ENCODE results near the gene SYT8.
"Not testable (repeated sequence)": the region's sequence is repeated elsewhere in the genome, so short reads cannot be mapped to it uniquely, and the experiment has no call there.

The SYT8 gene, protein sequence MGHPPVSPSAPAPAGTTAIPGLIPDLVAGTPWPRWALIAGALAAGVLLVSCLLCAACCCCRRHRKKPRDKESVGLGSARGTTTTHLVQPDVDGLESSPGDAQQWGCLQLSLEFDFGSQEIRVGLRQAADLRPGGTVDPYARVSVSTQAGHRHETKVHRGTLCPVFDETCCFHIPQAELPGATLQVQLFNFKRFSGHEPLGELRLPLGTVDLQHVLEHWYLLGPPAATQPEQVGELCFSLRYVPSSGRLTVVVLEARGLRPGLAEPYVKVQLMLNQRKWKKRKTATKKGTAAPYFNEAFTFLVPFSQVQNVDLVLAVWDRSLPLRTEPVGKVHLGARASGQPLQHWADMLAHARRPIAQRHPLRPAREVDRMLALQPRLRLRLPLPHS

GRCh38 chr11:1834779-1835670 is at the start of gene SYT8:
TSS of gene SYT8 (plus strand) at chr11:1834990. CDS start at chr11:1835106, 116 bp downstream.
- no peak for DNase-seq
- H3K27ac Mint-ChIP-seq, result peak within 1 kb of the TSS in 1 of 2 donors; percentile 40
- peaks cover 27% of the 10 kb centered on the region for H3K27me3 Mint-ChIP-seq
- H3K4me1 Mint-ChIP-seq, result peaks cover 29% of the 10 kb centered on the region
- no peaks in the 10 kb centered on the region for H3K9me3 Mint-ChIP-seq
- no peak for ATAC-seq
- H3K4me3 Mint-ChIP-seq, result no peak within 1 kb of the TSS

GRCh38 chr11:1785749-1786413 is 48.9 kb upstream of the SYT8 start:
- H3K9me3 Mint-ChIP-seq, result no peaks in the 10 kb centered on the region
- H3K4me3 Mint-ChIP-seq, result no peak overlapping the region
- no peak overlapping the region for H3K27ac Mint-ChIP-seq
- no peak for DNase-seq
- no peaks in the 10 kb centered on the region for H3K27me3 Mint-ChIP-seq
- no peak for ATAC-seq
- peaks cover under 1% of the 10 kb centered on the region for H3K4me1 Mint-ChIP-seq

DNA sequence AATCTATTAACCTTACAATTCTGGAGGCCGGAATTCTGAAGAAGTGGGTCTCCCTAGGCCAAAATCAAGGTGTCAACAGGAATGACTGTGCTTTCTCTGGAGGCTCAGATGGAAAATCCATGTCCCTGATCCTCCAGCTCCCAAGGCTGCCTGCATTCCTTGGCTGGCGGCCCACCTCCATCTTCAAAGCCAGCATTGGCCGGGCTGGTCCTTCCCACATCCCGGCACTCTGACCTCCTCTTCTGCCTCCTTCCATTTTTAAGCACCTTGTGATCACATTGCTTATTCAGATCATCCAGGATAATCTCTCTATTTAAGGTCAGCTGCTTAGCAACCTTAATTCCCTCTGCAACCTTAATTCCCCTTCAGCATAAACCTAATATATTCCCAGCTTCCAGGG is 48.3 kb upstream of the SYT8 start:
- Mint-ChIP-seq H3K4me3 (no peak overlapping the region), H3K9me3 (no peaks in the 10 kb centered on the region), H3K27me3 (no peaks in the 10 kb centered on the region), H3K27ac (no peak overlapping the region), H3K4me1 (no peaks in the 10 kb centered on the region)
- ATAC-seq (no peak), DNase-seq (no peak)

GRCh38 chr11:1791912-1792311 is 42.9 kb upstream of the SYT8 start:
- H3K27ac Mint-ChIP-seq, result peak overlapping the region in 1 of 2 donors; percentile 34
- H3K4me3 Mint-ChIP-seq, result no peak overlapping the region
- DNase-seq (no peak), ATAC-seq (no peak)
- peaks cover 6% of the 10 kb centered on the region for H3K27me3 Mint-ChIP-seq
- H3K4me1 Mint-ChIP-seq, result peaks cover 10% of the 10 kb centered on the region
- H3K9me3 Mint-ChIP-seq, result no peaks in the 10 kb centered on the region

DNA sequence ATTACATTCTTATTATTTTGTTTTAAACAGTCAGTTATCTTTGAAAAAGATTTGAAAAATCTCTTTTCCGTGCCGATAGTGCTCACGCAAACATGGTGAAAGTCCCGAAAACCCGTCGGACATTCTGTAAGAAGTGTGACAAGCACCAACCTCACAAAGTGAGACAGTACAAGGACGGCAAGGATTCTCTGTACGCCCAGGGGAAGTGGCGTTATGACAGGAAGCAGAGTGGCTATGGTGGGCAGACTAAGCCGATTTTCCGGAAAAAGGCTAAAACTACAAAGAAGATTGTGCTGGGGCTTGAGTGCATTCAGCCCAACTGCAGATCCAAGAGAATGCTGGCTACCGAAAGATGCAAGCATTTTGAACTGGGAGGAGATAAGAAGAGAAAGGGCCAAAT is 42.3 kb upstream of the SYT8 start:
- H3K27me3 Mint-ChIP-seq, result peaks cover 12% of the 10 kb centered on the region
- peak overlapping the region; percentile 79 to 86 for H3K4me3 Mint-ChIP-seq
- ATAC-seq (peak; percentile 74), DNase-seq (peak in 1 of 2 donors; percentile 52)
- no peaks in the 10 kb centered on the region for H3K9me3 Mint-ChIP-seq
- H3K4me1 Mint-ChIP-seq, result peaks cover 10% of the 10 kb centered on the region
- peak overlapping the region in 1 of 2 donors; percentile 38 for H3K27ac Mint-ChIP-seq

DNA sequence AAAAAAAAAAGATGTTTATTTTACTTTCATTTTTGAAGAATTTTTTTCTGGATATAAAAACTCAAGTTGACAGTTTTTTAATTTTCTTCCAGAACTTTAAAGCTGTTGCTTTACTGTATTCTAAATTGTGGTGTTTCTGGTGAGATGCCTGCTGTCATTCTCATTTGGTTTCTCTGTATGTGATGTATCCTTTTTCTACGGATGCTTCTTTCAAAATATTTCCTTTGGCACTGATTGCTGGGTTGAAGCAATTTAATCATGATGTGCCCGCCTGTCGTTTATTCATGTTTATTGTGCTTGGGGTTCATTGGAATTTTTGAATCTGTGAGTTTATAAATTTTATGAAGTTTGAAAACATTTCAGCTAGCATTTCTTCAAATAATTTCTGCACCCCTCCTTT is 41.7 kb upstream of the SYT8 start:
- no peak for ATAC-seq
- Mint-ChIP-seq H3K9me3 (no peaks in the 10 kb centered on the region), H3K27ac (peak overlapping the region in 1 of 2 donors; percentile 21), H3K4me3 (peak overlapping the region; percentile 21 to 86), H3K27me3 (peaks cover 12% of the 10 kb centered on the region), H3K4me1 (peaks cover 10% of the 10 kb centered on the region)
- DNase-seq, result no peak

GRCh38 chr11:1796413-1797011 is 38.3 kb upstream of the SYT8 start:
- no peak overlapping the region for H3K4me3 Mint-ChIP-seq
- no peak for ATAC-seq
- peaks cover 12% of the 10 kb centered on the region for H3K27me3 Mint-ChIP-seq
- peaks cover 10% of the 10 kb centered on the region for H3K4me1 Mint-ChIP-seq
- peak overlapping the region in 1 of 2 donors; percentile 19 for H3K27ac Mint-ChIP-seq
- no peak for DNase-seq
- no peaks in the 10 kb centered on the region for H3K9me3 Mint-ChIP-seq

DNA sequence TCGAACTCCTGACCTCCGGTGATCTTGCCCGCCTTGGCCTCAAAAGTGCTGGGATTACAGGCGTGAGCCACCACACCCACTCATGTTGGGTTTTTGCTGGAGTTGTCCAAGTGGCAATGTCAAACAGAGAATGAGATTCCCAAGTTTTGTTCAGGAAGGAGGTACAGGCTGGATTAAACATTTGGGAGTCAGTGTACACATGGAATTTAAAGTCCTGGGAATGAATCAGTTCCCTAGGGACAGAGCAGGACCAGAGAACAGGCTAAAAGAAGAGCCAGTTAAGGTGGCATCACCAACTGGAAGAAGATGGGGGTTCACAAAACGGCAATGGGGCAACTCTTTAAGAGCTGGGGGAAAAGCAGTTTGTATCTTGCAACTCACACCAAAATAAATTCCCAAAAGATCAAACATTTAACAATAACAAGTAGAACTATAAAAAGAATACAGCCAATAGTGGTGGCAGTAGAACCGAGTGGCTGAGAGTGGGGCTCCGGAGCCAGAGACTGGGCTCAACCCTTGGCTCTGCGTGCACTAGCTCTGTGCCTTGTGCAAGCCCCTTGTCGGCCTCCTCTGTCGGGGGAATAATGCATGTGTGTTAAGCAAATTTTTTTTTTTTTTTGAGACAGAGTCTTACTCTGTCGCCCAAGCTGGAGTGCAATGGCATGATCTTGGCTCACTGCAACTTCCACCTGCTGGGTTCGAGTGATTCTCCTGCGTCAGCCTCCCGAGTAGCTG is 37.2 kb upstream of the SYT8 start:
- no peak for DNase-seq
- Mint-ChIP-seq H3K27me3 (peaks cover 12% of the 10 kb centered on the region), H3K9me3 (no peaks in the 10 kb centered on the region), H3K27ac (no peak overlapping the region), H3K4me3 (no peak overlapping the region), H3K4me1 (peaks cover 7% of the 10 kb centered on the region)
- ATAC-seq, result no peak

GRCh38 chr11:1803246-1803645 is 31.5 kb upstream of the SYT8 start:
- DNase-seq (no peak), ATAC-seq (no peak)
- Mint-ChIP-seq H3K27ac (peak overlapping the region in 1 of 2 donors; percentile 16), H3K27me3 (no peaks in the 10 kb centered on the region), H3K4me1 (no peaks in the 10 kb centered on the region), H3K4me3 (no peak overlapping the region), H3K9me3 (no peaks in the 10 kb centered on the region)

DNA sequence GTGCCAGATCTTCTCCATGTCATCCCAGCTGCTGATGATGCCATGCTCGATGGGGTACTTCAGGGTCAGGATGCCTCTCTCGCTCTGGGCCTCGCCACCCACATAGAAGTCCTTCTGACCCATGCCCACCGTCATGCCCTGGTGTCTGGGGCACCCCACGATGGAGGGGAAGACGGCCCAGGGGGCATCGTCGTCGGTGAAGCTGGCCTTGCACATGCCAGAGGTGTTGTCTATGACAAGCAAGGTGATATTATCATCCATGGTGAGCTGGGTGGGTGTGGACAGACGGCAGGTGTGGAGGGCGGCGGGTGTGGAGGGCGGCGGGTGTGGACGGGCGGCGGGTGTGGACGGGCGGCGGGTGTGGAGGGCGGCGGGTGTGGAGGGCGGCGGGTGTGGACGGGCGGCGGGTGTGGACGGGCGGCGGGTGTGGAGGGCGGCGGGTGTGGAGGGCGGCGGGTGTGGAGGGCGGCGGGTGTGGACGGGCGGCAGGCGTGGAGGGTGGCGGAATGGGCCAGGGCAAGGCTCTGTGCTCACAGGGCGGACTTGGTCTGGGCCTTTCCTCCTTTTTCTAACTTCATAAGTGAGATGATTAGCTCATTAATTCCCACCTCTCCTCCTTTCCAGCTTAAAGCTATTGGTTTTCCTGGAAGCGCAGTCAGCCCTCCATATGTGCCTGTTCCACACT is 30.8 kb upstream of the SYT8 start:
- H3K27me3 Mint-ChIP-seq, H3K4me3 Mint-ChIP-seq, H3K9me3 Mint-ChIP-seq, DNase-seq, ATAC-seq, H3K4me1 Mint-ChIP-seq, H3K27ac Mint-ChIP-seq: not testable (repeated sequence)

GRCh38 chr11:1805525-1805924 is 29.3 kb upstream of the SYT8 start:
- no peak overlapping the region for H3K27ac Mint-ChIP-seq
- no peak for ATAC-seq
- DNase-seq, result no peak

GRCh38 chr11:1807264-1807995 is 27.4 kb upstream of the SYT8 start:
- no peaks in the 10 kb centered on the region for H3K4me1 Mint-ChIP-seq
- no peak overlapping the region for H3K4me3 Mint-ChIP-seq

More at GRCh38 chr11:1805525-1805924, 29.3 kb upstream of the SYT8 start:
- H3K4me3 Mint-ChIP-seq, result no peak overlapping the region
- H3K27me3 Mint-ChIP-seq, result no peaks in the 10 kb centered on the region
- no peaks in the 10 kb centered on the region for H3K9me3 Mint-ChIP-seq
- no peaks in the 10 kb centered on the region for H3K4me1 Mint-ChIP-seq

DNA sequence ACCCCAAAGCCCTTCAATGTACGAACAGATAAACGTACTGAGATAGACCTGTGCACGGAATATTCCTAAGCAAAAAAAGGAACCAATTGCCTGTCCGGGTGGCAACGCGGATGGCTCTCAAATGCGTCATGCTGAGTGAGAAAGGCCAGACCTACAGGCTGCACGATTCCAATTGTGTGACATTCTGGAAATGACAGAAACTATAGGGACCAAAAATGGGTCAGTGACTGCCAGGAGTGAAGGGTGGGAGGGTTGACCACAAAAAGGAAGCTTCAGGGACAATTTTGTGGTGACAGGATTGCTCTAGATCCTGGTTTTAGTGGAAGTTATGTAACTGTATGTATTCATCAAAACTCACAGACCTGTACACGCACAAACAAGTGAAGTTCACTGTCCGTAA is 24.0 kb upstream of the SYT8 start:
- H3K4me1 Mint-ChIP-seq, result no peaks in the 10 kb centered on the region
- peaks cover 8% of the 10 kb centered on the region for H3K27me3 Mint-ChIP-seq
- H3K9me3 Mint-ChIP-seq, result no peaks in the 10 kb centered on the region
- H3K27ac Mint-ChIP-seq, result no peak overlapping the region
- no peak overlapping the region for H3K4me3 Mint-ChIP-seq
- ATAC-seq (no peak), DNase-seq (no peak)

More at GRCh38 chr11:1807264-1807995, 27.4 kb upstream of the SYT8 start:
- ATAC-seq, result no peak
- Mint-ChIP-seq H3K27ac (no peak overlapping the region), H3K9me3 (no peaks in the 10 kb centered on the region), H3K27me3 (no peaks in the 10 kb centered on the region)
- no peak for DNase-seq

- H3K4me3 Mint-ChIP-seq, result no peak overlapping the region
- peak overlapping the region in 1 of 2 donors; percentile 57 for H3K27ac Mint-ChIP-seq
- DNase-seq, result no peak
- no peaks in the 10 kb centered on the region for H3K4me1 Mint-ChIP-seq
- no peak for ATAC-seq
- no peaks in the 10 kb centered on the region for H3K9me3 Mint-ChIP-seq
- peaks cover 8% of the 10 kb centered on the region for H3K27me3 Mint-ChIP-seq
These were observed 22.5 kb upstream of the SYT8 start for GRCh38 chr11:1812274-1812673.
